Measurements from ENCODE around the gene TAS1R3. TPM values are rescaled to one million over a fixed set of nuclear protein-coding genes. Genes with fewer than 3 reads are reported as not detected.

TAS1R3 gene
- total and polyA plus RNA-seq, 2 experiments from 2014 or later = 0.14 TPM; not detected in 1

- Histone ChIP-seq H3K27me3 (ENCODE audit: insufficient read depth) (no peaks in the 10 kb centered on the region), H3K79me2 (replicated peaks; ENCODE audit: insufficient read depth) (0 out of 2 replicates have a peak, but pooled peaks cover 4% of the 10 kb centered on the region), H4K20me1 (replicated peaks; ENCODE audit: insufficient read depth) (no peaks in the 10 kb centered on the region), H3K4me1 (ENCODE audit: insufficient read depth) (no peaks in the 10 kb centered on the region), H3K36me3 (ENCODE audit: insufficient read depth) (no peaks in the 10 kb centered on the region), H3K27ac (ENCODE audit: low read depth) (no peak overlapping the region), H3K9me2 (ENCODE audit: insufficient read depth) (no peaks in the 10 kb centered on the region), H2AFZ (no peak overlapping the region), H3K4me3 (no peak overlapping the region), H3K4me2 (no peak overlapping the region), H3F3A (replicated peaks; ENCODE audit: low read depth) (peaks cover 20% of the 10 kb centered on the region; the same call in 1 of the 2 replicates)
- DNase-seq (ENCODE audit: low spot score) (no peak), ATAC-seq (no peak)
- Mint-ChIP-seq H3K9me3 (no peaks in the 10 kb centered on the region), H3K27me3 (ENCODE audit: insufficient read depth, low read depth, poor library complexity) (peaks cover 16% of the 10 kb centered on the region), H3K36me3 (ENCODE audit: low read depth) (peaks cover 5% of the 10 kb centered on the region; the same call in 2 of the 3 replicates), H3K27ac (no peak overlapping the region), H3K4me3 (no peak overlapping the region), H3K4me1 (no peaks in the 10 kb centered on the region)
- TF ChIP-seq POLR2AphosphoS5 (IDR thresholded peaks at IDR 0.05; ENCODE audit: low read depth) = no peak
- TF ChIP-seq CTCF (conservative IDR thresholded peaks at IDR 0.05; ENCODE audit: low read depth in 2 of 2) = no peak
- TF ChIP-seq NANOG (IDR thresholded peaks at IDR 0.05; ENCODE audit: borderline replicate concordance) = no peak
- TF ChIP-seq STAT1 (IDR thresholded peaks at IDR 0.05; ENCODE audit: unreplicated experiment) = no peak
Measured at GRCh38 chr1:1330366-1331067, 563 bp upstream of the TAS1R3 start.

GRCh38 chr1:1332031-1332755 lies 1.1 kb downstream of the TAS1R3 start:
- H3K4me2 ChIP-seq = no peak overlapping the region
- no peak overlapping the region for H2AFZ ChIP-seq
- Mint-ChIP-seq H3K4me1 (no peaks in the 10 kb centered on the region), H3K4me3 (no peak overlapping the region), H3K27me3 (ENCODE audit: insufficient read depth, low read depth, poor library complexity) (peaks cover 10% of the 10 kb centered on the region), H3K27ac (no peak overlapping the region), H3K36me3 (ENCODE audit: low read depth) (peaks cover 5% of the 10 kb centered on the region; the same call in 2 of the 3 replicates), H3K9me3 (no peaks in the 10 kb centered on the region)
- H3K79me2 ChIP-seq (replicated peaks; ENCODE audit: insufficient read depth) = no peaks in the 10 kb centered on the region
- no peaks in the 10 kb centered on the region for H3K27me3 ChIP-seq (ENCODE audit: insufficient read depth)
- ATAC-seq (no peak), DNase-seq (ENCODE audit: low spot score) (no peak)
- no peaks in the 10 kb centered on the region for H3K4me1 ChIP-seq (ENCODE audit: insufficient read depth)
- no peaks in the 10 kb centered on the region for H3K36me3 ChIP-seq (ENCODE audit: insufficient read depth)
- no peak overlapping the region for H3K27ac ChIP-seq (ENCODE audit: low read depth)
- no peaks in the 10 kb centered on the region for H4K20me1 ChIP-seq (replicated peaks; ENCODE audit: insufficient read depth)
- no peak overlapping the region for H3K4me3 ChIP-seq
- no peaks in the 10 kb centered on the region for H3K9me2 ChIP-seq (ENCODE audit: insufficient read depth)
- peaks cover 18% of the 10 kb centered on the region; the same call in 1 of the 2 replicates for H3F3A ChIP-seq (replicated peaks; ENCODE audit: low read depth)
- TF ChIP-seq EZH2 (IDR thresholded peaks at IDR 0.05; ENCODE audit: low read depth, unreplicated experiment) (no peak), ZNF462 (CRISPR knock-in tag; IDR thresholded peaks at IDR 0.05) (no peak), ZNF331 (CRISPR knock-in tag; IDR thresholded peaks at IDR 0.05; ENCODE audit: low read depth) (no peak), ETS1 (IDR thresholded peaks at IDR 0.05) (no peak)
